Endodermal cell (in vitro differentiated cells): ENCODE results near the gene LRP2. TPM values are rescaled to one million over a fixed set of nuclear protein-coding genes. Genes with fewer than 3 reads are reported as not detected.

Experiments
- DNase-seq: peaks from one replicate; pipeline ENCODE4 v3.0.0-alpha.2; 2017
- H3K27ac ChIP-seq: 2 replicates; pipeline ENCODE4 v1.5.1; 2013; ENCODE audit warnings: mild to moderate bottlenecking, low read depth, low read length, moderate library complexity
- H3K27me3 ChIP-seq: 2 replicates; pipeline ENCODE4 v1.6.1; 2013; ENCODE audit warnings: mild to moderate bottlenecking, low read length, moderate library complexity; ENCODE audit not compliant: insufficient read depth, control insufficient read depth, poor library complexity, severe bottlenecking
- H3K36me3 ChIP-seq: 2 replicates; pipeline ENCODE4 v1.7.0; 2013; ENCODE audit warnings: mild to moderate bottlenecking, low read length, moderate library complexity; ENCODE audit not compliant: control insufficient read depth, insufficient read depth
- H3K4me1 ChIP-seq: one replicate; pipeline ENCODE4 v1.7.0; 2013; ENCODE audit warnings: low read length; ENCODE audit not compliant: control insufficient read depth, insufficient read depth
- H3K4me3 ChIP-seq: 2 replicates; pipeline ENCODE4 v1.5.1; 2013; ENCODE audit warnings: mild to moderate bottlenecking, low read length, moderate library complexity
- H3K9ac ChIP-seq: 2 replicates; pipeline ENCODE4 v1.6.1; 2013; ENCODE audit warnings: mild to moderate bottlenecking, low read length, moderate library complexity; ENCODE audit not compliant: poor library complexity, severe bottlenecking; ENCODE audit errors: extremely low read depth
- H3K9me3 ChIP-seq: 2 replicates; pipeline ENCODE4 v1.6.1; 2013; ENCODE audit warnings: mild to moderate bottlenecking, low read length, moderate library complexity; ENCODE audit not compliant: control insufficient read depth
- H3K27ac Mint-ChIP-seq: 2 replicates; pipeline ENCODE4 v1.8.0; 2020; ENCODE audit warnings: mixed read lengths
- H3K27me3 Mint-ChIP-seq: 2 replicates; pipeline ENCODE4 v1.8.0; 2021; ENCODE audit warnings: mild to moderate bottlenecking, mixed read lengths; ENCODE audit not compliant: insufficient read depth
- H3K36me3 Mint-ChIP-seq: 2 replicates; pipeline ENCODE4 v1.8.0; 2020; ENCODE audit warnings: low read depth, mixed read lengths
- H3K4me1 Mint-ChIP-seq: 2 replicates; pipeline ENCODE4 v1.8.0; 2020; ENCODE audit warnings: mixed read lengths
- H3K4me3 Mint-ChIP-seq: 2 replicates; pipeline ENCODE4 v1.8.0; 2020; ENCODE audit warnings: mild to moderate bottlenecking, moderate library complexity, mixed read lengths
- H3K9me3 Mint-ChIP-seq: 2 replicates; pipeline ENCODE4 v1.8.0; 2020; ENCODE audit warnings: mild to moderate bottlenecking, mixed read lengths
- CTCF ChIP-seq: fragments of 200-600 bp; sonication (generic); conservative IDR thresholded peaks from 2 replicates; pipeline ENCODE4 v1.5.0; 2021; ENCODE audit warnings: antibody characterized with exemption, mild to moderate bottlenecking
- WGBS, 2 experiments: methylation state at CpG; one replicate each; pipeline versions ENCODE4 v1.1.5 to v1.1.7; 2013; ENCODE audit warnings: missing lambda C conversion rate in 2 of 2, mixed read lengths in 1 of 2; ENCODE audit not compliant: insufficient coverage in 1 of 2, insufficient read length in 1 of 2; 5-methylcytosine and 5-hydroxymethylcytosine counted together
- total RNA-seq, 2 donors: library from RNA; stranded (reverse); fragmentation: NEBNext Ultra II Directional in 1 of 2; extraction: Animal tissue kit (Norgen Biotek cat#: 25700) in 1 of 2; gene quantifications; 2 replicates in 1 of 2; 3 replicates in 1 of 2; pipeline ENCODE4 v1.2.1, GENCODE V29; 2021

LRP2 gene
- total RNA-seq, 2 donors from 2014 or later = 2.2 to 3.5 TPM

- Mint-ChIP-seq H3K36me3 (no peaks in the 10 kb centered on the region), H3K27me3 (peaks cover 3% of the 10 kb centered on the region), H3K27ac (no peak overlapping the region), H3K4me3 (no peak overlapping the region), H3K4me1 (no peaks in the 10 kb centered on the region), H3K9me3 (no peaks in the 10 kb centered on the region)
- no peaks in the 10 kb centered on the region for H3K4me1 ChIP-seq
- no peak overlapping the region for H3K4me3 ChIP-seq
- H3K27ac ChIP-seq = no peak overlapping the region
- no peak overlapping the region for H3K9ac ChIP-seq
- H3K36me3 ChIP-seq = no peaks in the 10 kb centered on the region
- H3K9me3 ChIP-seq = no peaks in the 10 kb centered on the region
- no peak for TF ChIP-seq CTCF
- DNase-seq = no peak
- no peaks in the 10 kb centered on the region for H3K27me3 ChIP-seq
- 91 to 100% methylated on average over 4 of the region's 4 CpGs for WGBS, 2 experiments
Observed at GRCh38 chr2:169082995-169083394, 279.3 kb downstream of the LRP2 start.

GRCh38 chr2:169081551-169081950, 280.8 kb downstream of the LRP2 start:
- 89 to 93% methylated on average over 5 of the region's 5 CpGs for WGBS, 2 experiments
- Histone ChIP-seq H3K4me1 (no peaks in the 10 kb centered on the region), H3K4me3 (no peak overlapping the region), H3K9me3 (no peaks in the 10 kb centered on the region), H3K27me3 (no peaks in the 10 kb centered on the region), H3K36me3 (no peaks in the 10 kb centered on the region), H3K9ac (no peak overlapping the region), H3K27ac (no peak overlapping the region)
- DNase-seq = no peak
- H3K27ac Mint-ChIP-seq = no peak overlapping the region
- TF ChIP-seq CTCF = no peak
- no peaks in the 10 kb centered on the region for H3K4me1 Mint-ChIP-seq
- no peaks in the 10 kb centered on the region for H3K9me3 Mint-ChIP-seq
- peaks cover 3% of the 10 kb centered on the region for H3K27me3 Mint-ChIP-seq
- no peak overlapping the region for H3K4me3 Mint-ChIP-seq
- no peaks in the 10 kb centered on the region for H3K36me3 Mint-ChIP-seq

- no peak for TF ChIP-seq CTCF
Observed at GRCh38 chr2:169080250-169081069, 281.9 kb downstream of the LRP2 start.

More at GRCh38 chr2:169080250-169081069, 281.9 kb downstream of the LRP2 start:
- H3K9me3 ChIP-seq = no peaks in the 10 kb centered on the region
- no peaks in the 10 kb centered on the region for H3K27me3 ChIP-seq
- no peak for DNase-seq
- Mint-ChIP-seq H3K4me1 (no peaks in the 10 kb centered on the region), H3K4me3 (no peak overlapping the region), H3K27me3 (peaks cover 3% of the 10 kb centered on the region), H3K9me3 (no peaks in the 10 kb centered on the region), H3K27ac (no peak overlapping the region), H3K36me3 (no peaks in the 10 kb centered on the region)
- 99 to 100% methylated on average over 2 of the region's 2 CpGs for WGBS, 2 experiments
- no peak overlapping the region for H3K27ac ChIP-seq
- no peaks in the 10 kb centered on the region for H3K4me1 ChIP-seq
- no peaks in the 10 kb centered on the region for H3K36me3 ChIP-seq
- H3K4me3 ChIP-seq = no peak overlapping the region
- H3K9ac ChIP-seq = no peak overlapping the region
